Muscle of arm (tissue), 12 donors: ENCODE measurements around the gene SINHCAF. TPM values are rescaled to one million over a fixed set of nuclear protein-coding genes. Genes with fewer than 3 reads are reported as not detected.

Experiments used
- DNase-seq: peaks from one replicate; pipeline ENCODE4 v3.0.0-alpha.2; 2013
- polyA plus RNA-seq, 12 donors: library from polyadenylated mRNA; unstranded; fragments of 120-200 nt; gene quantifications; one replicate each; pipeline ENCODE4 v1.2.1, GENCODE V29; 2013; ENCODE audit not compliant: insufficient read length in 12 of 12

SINHCAF gene
- polyA plus RNA-seq, 12 donors, result 25.2 to 75.4 (median 40.1) TPM; not detected in 1

- DNase-seq, result peak; percentile 40
Observed at GRCh38 chr12:31234955-31235867, 90.7 kb downstream of the SINHCAF start.

- no peak for DNase-seq
Observed at GRCh38 chr12:31234053-31234840, 91.7 kb downstream of the SINHCAF start.

GRCh38 chr12:31233061-31233730 lies 92.8 kb downstream of the SINHCAF start:
- DNase-seq, result no peak

GRCh38 chr12:31232361-31232965 lies 93.5 kb downstream of the SINHCAF start:
- DNase-seq, result no peak

- no peak for DNase-seq
Observed at GRCh38 chr12:31231611-31232360, 94.2 kb downstream of the SINHCAF start.
